ENCODE results near the gene ZBTB5.

ZBTB5 gene

GRCh38 chr9:37444890-37445289 is 20.4 kb downstream of the ZBTB5 start:
- CTCF ChIA-PET = no interaction called here
- TF ChIP-seq CTCF (IDR thresholded peaks at IDR 0.05; ENCODE audit: control extremely low read depth, extremely low read depth, low read depth, missing control alignments) = no peak
- POLR2A ChIA-PET = no interaction called here
- peak; percentile 9 for DNase-seq (ENCODE audit: extremely low spot score)

- CTCF ChIA-PET = interaction anchor here (5.9 kb wide), 1 partner anchor 29 kb away, joined by 15 read pairs; no protein-coding TSS in a partner anchor
- POLR2A ChIA-PET = no interaction called here
Observed at GRCh38 chr9:37443566-37443965, 21.7 kb downstream of the ZBTB5 start.

GRCh38 chr9:37442556-37442955 is 22.7 kb downstream of the ZBTB5 start:
- CTCF ChIA-PET = interaction anchor here (0.9 to 5.9 kb wide), 3 partner anchors 8 to 28 kb away, joined by 3 to 15 read pairs (median 3); no protein-coding TSS in a partner anchor
- DNase-seq (ENCODE audit: extremely low spot score) = no peak
- no peak for TF ChIP-seq CTCF (IDR thresholded peaks at IDR 0.05; ENCODE audit: control extremely low read depth, extremely low read depth, low read depth, missing control alignments)
- POLR2A ChIA-PET = interaction anchor here (0.8 to 0.9 kb wide), 2 partner anchors 12 to 32 kb away, joined by 3 read pairs; no protein-coding TSS in a partner anchor

More at GRCh38 chr9:37443566-37443965, 21.7 kb downstream of the ZBTB5 start:
- DNase-seq (ENCODE audit: extremely low spot score) = no peak
- TF ChIP-seq CTCF (IDR thresholded peaks at IDR 0.05; ENCODE audit: control extremely low read depth, extremely low read depth, low read depth, missing control alignments) = no peak

- DNase-seq (ENCODE audit: extremely low spot score) = no peak
Observed at GRCh38 chr9:37441776-37442370, 23.4 kb downstream of the ZBTB5 start.

GRCh38 chr9:37438359-37438758 is 26.9 kb downstream of the ZBTB5 start:
- POLR2A ChIA-PET = no interaction called here
- no peak for TF ChIP-seq CTCF (IDR thresholded peaks at IDR 0.05; ENCODE audit: control extremely low read depth, extremely low read depth, low read depth, missing control alignments)
- DNase-seq (ENCODE audit: extremely low spot score) = no peak
- CTCF ChIA-PET = interaction anchor here (1.2 to 5.9 kb wide), 2 partner anchors 9 to 24 kb away, joined by 3 to 15 read pairs; no protein-coding TSS in a partner anchor

More at GRCh38 chr9:37441776-37442370, 23.4 kb downstream of the ZBTB5 start:
- ChIA-PET POLR2A (interaction anchor here (0.8 to 0.9 kb wide), 2 partner anchors 11 to 31 kb away, joined by 3 read pairs; no protein-coding TSS in a partner anchor), CTCF (interaction anchor here (0.9 to 5.9 kb wide), 3 partner anchors 8 to 27 kb away, joined by 3 to 15 read pairs (median 3); no protein-coding TSS in a partner anchor)
- no peak for TF ChIP-seq CTCF (IDR thresholded peaks at IDR 0.05; ENCODE audit: control extremely low read depth, extremely low read depth, low read depth, missing control alignments)

- POLR2A ChIA-PET = interaction anchor here (0.7 kb wide), 1 partner anchor 70 kb away, joined by 4 read pairs; no protein-coding TSS in a partner anchor
- no peak for TF ChIP-seq CTCF (IDR thresholded peaks at IDR 0.05; ENCODE audit: control extremely low read depth, extremely low read depth, low read depth, missing control alignments)
- DNase-seq (ENCODE audit: extremely low spot score) = no peak
- CTCF ChIA-PET = interaction anchor here (1.2 kb wide), 1 partner anchor 10 kb away, joined by 3 read pairs; no protein-coding TSS in a partner anchor
Observed at GRCh38 chr9:37437621-37438020, 27.6 kb downstream of the ZBTB5 start.

All from GM10248 (cell line).